ENCODE results near the gene SH3GL2. TPM values are rescaled to one million over a fixed set of nuclear protein-coding genes. Genes with fewer than 3 reads are reported as not detected.

SH3GL2 gene
- total RNA-seq, 1 experiment from 2014 or later, result not detected

DNA sequence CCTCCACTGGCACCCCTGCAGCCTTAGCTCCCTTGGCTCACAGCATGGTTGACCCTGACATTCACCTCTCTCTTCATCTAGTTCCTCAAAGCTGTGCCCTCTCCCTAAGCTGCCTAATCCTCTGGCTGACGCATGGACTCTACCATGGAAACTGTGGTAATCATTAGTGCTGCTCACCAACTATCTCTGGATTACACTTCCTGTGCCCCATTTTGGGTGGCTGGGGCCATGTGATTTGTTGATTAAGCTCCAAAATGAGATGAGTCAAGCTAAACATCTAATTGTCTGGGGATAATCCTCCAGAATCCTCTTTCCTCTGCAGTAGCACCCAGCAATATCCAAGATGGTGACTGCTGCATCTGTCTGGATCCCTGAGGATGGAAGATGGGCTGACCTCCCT, 264.4 kb downstream of the SH3GL2 start:
- Histone ChIP-seq H3K4me1 (ENCODE audit: control insufficient read depth, insufficient read depth, low read length) (no peaks in the 10 kb centered on the region), H3K27me3 (ENCODE audit: control insufficient read depth, insufficient read depth, low read length) (no peaks in the 10 kb centered on the region), H3K9me3 (ENCODE audit: control insufficient read depth, insufficient read depth, low read depth, low read length) (no peaks in the 10 kb centered on the region), H3K36me3 (ENCODE audit: control insufficient read depth, insufficient read depth, low read length) (no peaks in the 10 kb centered on the region), H3K4me3 (ENCODE audit: low read depth in 2 of 2, low read length in 2 of 2) (no peak overlapping the region), H3K27ac (ENCODE audit: low read length) (no peak overlapping the region)
- TF ChIP-seq POLR2AphosphoS5 (IDR thresholded peaks at IDR 0.05; ENCODE audit: low read depth, low read length) (no peak), TCF7L2 (IDR thresholded peaks at IDR 0.05; ENCODE audit: low read depth, low read length) (no peak), SIN3A (IDR thresholded peaks at IDR 0.05; ENCODE audit: borderline replicate concordance, insufficient read depth, low read depth, low read length) (no peak)
- TF ChIP-seq, protein P1, sequence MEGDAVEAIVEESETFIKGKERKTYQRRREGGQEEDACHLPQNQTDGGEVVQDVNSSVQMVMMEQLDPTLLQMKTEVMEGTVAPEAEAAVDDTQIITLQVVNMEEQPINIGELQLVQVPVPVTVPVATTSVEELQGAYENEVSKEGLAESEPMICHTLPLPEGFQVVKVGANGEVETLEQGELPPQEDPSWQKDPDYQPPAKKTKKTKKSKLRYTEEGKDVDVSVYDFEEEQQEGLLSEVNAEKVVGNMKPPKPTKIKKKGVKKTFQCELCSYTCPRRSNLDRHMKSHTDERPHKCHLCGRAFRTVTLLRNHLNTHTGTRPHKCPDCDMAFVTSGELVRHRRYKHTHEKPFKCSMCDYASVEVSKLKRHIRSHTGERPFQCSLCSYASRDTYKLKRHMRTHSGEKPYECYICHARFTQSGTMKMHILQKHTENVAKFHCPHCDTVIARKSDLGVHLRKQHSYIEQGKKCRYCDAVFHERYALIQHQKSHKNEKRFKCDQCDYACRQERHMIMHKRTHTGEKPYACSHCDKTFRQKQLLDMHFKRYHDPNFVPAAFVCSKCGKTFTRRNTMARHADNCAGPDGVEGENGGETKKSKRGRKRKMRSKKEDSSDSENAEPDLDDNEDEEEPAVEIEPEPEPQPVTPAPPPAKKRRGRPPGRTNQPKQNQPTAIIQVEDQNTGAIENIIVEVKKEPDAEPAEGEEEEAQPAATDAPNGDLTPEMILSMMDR (IDR thresholded peaks at IDR 0.05), result no peak
- TF ChIP-seq, protein P2, sequence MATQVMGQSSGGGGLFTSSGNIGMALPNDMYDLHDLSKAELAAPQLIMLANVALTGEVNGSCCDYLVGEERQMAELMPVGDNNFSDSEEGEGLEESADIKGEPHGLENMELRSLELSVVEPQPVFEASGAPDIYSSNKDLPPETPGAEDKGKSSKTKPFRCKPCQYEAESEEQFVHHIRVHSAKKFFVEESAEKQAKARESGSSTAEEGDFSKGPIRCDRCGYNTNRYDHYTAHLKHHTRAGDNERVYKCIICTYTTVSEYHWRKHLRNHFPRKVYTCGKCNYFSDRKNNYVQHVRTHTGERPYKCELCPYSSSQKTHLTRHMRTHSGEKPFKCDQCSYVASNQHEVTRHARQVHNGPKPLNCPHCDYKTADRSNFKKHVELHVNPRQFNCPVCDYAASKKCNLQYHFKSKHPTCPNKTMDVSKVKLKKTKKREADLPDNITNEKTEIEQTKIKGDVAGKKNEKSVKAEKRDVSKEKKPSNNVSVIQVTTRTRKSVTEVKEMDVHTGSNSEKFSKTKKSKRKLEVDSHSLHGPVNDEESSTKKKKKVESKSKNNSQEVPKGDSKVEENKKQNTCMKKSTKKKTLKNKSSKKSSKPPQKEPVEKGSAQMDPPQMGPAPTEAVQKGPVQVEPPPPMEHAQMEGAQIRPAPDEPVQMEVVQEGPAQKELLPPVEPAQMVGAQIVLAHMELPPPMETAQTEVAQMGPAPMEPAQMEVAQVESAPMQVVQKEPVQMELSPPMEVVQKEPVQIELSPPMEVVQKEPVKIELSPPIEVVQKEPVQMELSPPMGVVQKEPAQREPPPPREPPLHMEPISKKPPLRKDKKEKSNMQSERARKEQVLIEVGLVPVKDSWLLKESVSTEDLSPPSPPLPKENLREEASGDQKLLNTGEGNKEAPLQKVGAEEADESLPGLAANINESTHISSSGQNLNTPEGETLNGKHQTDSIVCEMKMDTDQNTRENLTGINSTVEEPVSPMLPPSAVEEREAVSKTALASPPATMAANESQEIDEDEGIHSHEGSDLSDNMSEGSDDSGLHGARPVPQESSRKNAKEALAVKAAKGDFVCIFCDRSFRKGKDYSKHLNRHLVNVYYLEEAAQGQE (IDR thresholded peaks at IDR 0.05; ENCODE audit: insufficient read depth in 1 of 2, low read depth in 2 of 2, low read length in 1 of 2), result no peak
- POLR2A ChIA-PET, result no interaction called here
- DNase-seq (ENCODE audit: low read depth, low spot score) (no peak), ATAC-seq (no peak)
- CTCF ChIA-PET, result no interaction called here
- no TSS peak for BruUV-seq (replicated peaks)
- intact Hi-C loops (cut with micrococcal nuclease; ENCODE audit: unreplicated experiment) (no loop called here), in situ Hi-C loops (cut with HindIII; ENCODE audit: low pct_unique_long_range_greater_than_20kb, low sequenced_read_pairs) (no loop called here)

All from Panc1 (cell line).